BLaER1 (cell line): ENCODE data around the gene TRIM8.
A peak's percentile ranks its signal among the peaks of the same experiment; 100 is the strongest.

ENCODE experiments used
- H3K27ac ChIP-seq: shearing (Covaris generic); formaldehyde crosslinking; 2 replicates; pipeline ENCODE4 v1.8.1; 2022
- H3K27me3 ChIP-seq: shearing (Covaris generic); formaldehyde crosslinking; 2 replicates; pipeline ENCODE4 v1.8.1; 2022
- H3K36me3 ChIP-seq: shearing (Covaris generic); formaldehyde crosslinking; 2 replicates; pipeline ENCODE4 v1.8.1; 2022
- H3K4me1 ChIP-seq: shearing (Covaris generic); formaldehyde crosslinking; 2 replicates; pipeline ENCODE4 v1.8.1; 2022
- H3K4me2 ChIP-seq: shearing (Covaris generic); formaldehyde crosslinking; 2 replicates; pipeline ENCODE4 v1.8.1; 2022
- H3K4me3 ChIP-seq: shearing (Covaris generic); formaldehyde crosslinking; 2 replicates; pipeline ENCODE4 v1.8.1; 2022
- H3K9ac ChIP-seq: shearing (Covaris generic); formaldehyde crosslinking; 2 replicates; pipeline ENCODE4 v1.8.1; 2022
- H3K9me3 ChIP-seq: shearing (Covaris generic); formaldehyde crosslinking; 2 replicates; pipeline ENCODE4 v1.8.1; 2022
- H4K20me1 ChIP-seq: shearing (Covaris generic); formaldehyde crosslinking; 2 replicates; pipeline ENCODE4 v1.8.1; 2022
- Cebpa-rat ChIP-seq: shearing (Covaris generic); IDR thresholded peaks from 2 replicates; pipeline ENCODE4 v1.8.1; 2022

The TRIM8 gene

GRCh38 chr10:102601639-102602038, 42.6 kb upstream of the TRIM8 start:
- Histone ChIP-seq H3K4me2 (no peak overlapping the region), H3K4me1 (peaks cover 31% of the 10 kb centered on the region), H3K4me3 (no peak overlapping the region), H4K20me1 (no peaks in the 10 kb centered on the region), H3K27ac (no peak overlapping the region), H3K36me3 (peaks cover 99% of the 10 kb centered on the region), H3K9me3 (no peaks in the 10 kb centered on the region), H3K9ac (no peak overlapping the region), H3K27me3 (no peaks in the 10 kb centered on the region)
- TF ChIP-seq Cebpa-rat = no peak

GRCh38 chr10:102602272-102603045, 41.8 kb upstream of the TRIM8 start:
- H3K4me1 ChIP-seq = peaks cover 29% of the 10 kb centered on the region
- no peaks in the 10 kb centered on the region for H3K9me3 ChIP-seq
- no peak overlapping the region for H3K9ac ChIP-seq
- H3K27me3 ChIP-seq = no peaks in the 10 kb centered on the region
- no peak overlapping the region for H3K4me3 ChIP-seq
- peaks cover 94% of the 10 kb centered on the region for H3K36me3 ChIP-seq
- no peak for TF ChIP-seq Cebpa-rat
- no peak overlapping the region for H3K4me2 ChIP-seq
- no peaks in the 10 kb centered on the region for H4K20me1 ChIP-seq
- no peak overlapping the region for H3K27ac ChIP-seq

GRCh38 chr10:102603946-102604345, 40.3 kb upstream of the TRIM8 start:
- no peak overlapping the region for H3K27ac ChIP-seq
- TF ChIP-seq Cebpa-rat = no peak

GRCh38 chr10:102604439-102604841, 39.8 kb upstream of the TRIM8 start:
- Histone ChIP-seq H3K27ac (no peak overlapping the region), H3K4me1 (peaks cover 21% of the 10 kb centered on the region), H4K20me1 (no peaks in the 10 kb centered on the region), H3K4me3 (no peak overlapping the region), H3K4me2 (no peak overlapping the region), H3K9ac (no peak overlapping the region), H3K9me3 (no peaks in the 10 kb centered on the region), H3K36me3 (peaks cover 75% of the 10 kb centered on the region), H3K27me3 (no peaks in the 10 kb centered on the region)
- no peak for TF ChIP-seq Cebpa-rat

More at GRCh38 chr10:102603946-102604345, 40.3 kb upstream of the TRIM8 start:
- H3K27me3 ChIP-seq = no peaks in the 10 kb centered on the region
- peaks cover 26% of the 10 kb centered on the region for H3K4me1 ChIP-seq
- H3K9ac ChIP-seq = no peak overlapping the region
- no peaks in the 10 kb centered on the region for H4K20me1 ChIP-seq
- no peak overlapping the region for H3K4me3 ChIP-seq
- no peak overlapping the region for H3K4me2 ChIP-seq
- H3K36me3 ChIP-seq = peaks cover 80% of the 10 kb centered on the region
- H3K9me3 ChIP-seq = no peaks in the 10 kb centered on the region

- peaks cover 63% of the 10 kb centered on the region for H3K36me3 ChIP-seq
Measured at GRCh38 chr10:102605712-102606111, 38.6 kb upstream of the TRIM8 start.

GRCh38 chr10:102608487-102608886, 35.8 kb upstream of the TRIM8 start:
- Histone ChIP-seq H3K9ac (no peak overlapping the region), H3K27ac (no peak overlapping the region), H3K4me2 (no peak overlapping the region)

More at GRCh38 chr10:102605712-102606111, 38.6 kb upstream of the TRIM8 start:
- no peak for TF ChIP-seq Cebpa-rat
- H3K27ac ChIP-seq = no peak overlapping the region
- no peaks in the 10 kb centered on the region for H3K9me3 ChIP-seq
- no peaks in the 10 kb centered on the region for H3K27me3 ChIP-seq
- peaks cover 9% of the 10 kb centered on the region; the same call in 1 of the 2 replicates for H3K4me1 ChIP-seq
- no peaks in the 10 kb centered on the region for H4K20me1 ChIP-seq
- no peak overlapping the region for H3K4me2 ChIP-seq
- H3K9ac ChIP-seq = no peak overlapping the region
- no peak overlapping the region for H3K4me3 ChIP-seq

GRCh38 chr10:102610441-102610887, 33.8 kb upstream of the TRIM8 start:
- no peak for TF ChIP-seq Cebpa-rat
- Histone ChIP-seq H3K9me3 (no peaks in the 10 kb centered on the region), H3K4me3 (no peak overlapping the region), H3K4me2 (no peak overlapping the region), H3K9ac (no peak overlapping the region), H3K27me3 (no peaks in the 10 kb centered on the region), H4K20me1 (no peaks in the 10 kb centered on the region), H3K36me3 (peaks cover 37% of the 10 kb centered on the region), H3K4me1 (peaks cover 36% of the 10 kb centered on the region), H3K27ac (no peak overlapping the region)

More at GRCh38 chr10:102608487-102608886, 35.8 kb upstream of the TRIM8 start:
- Histone ChIP-seq H3K9me3 (no peaks in the 10 kb centered on the region), H3K27me3 (no peaks in the 10 kb centered on the region), H3K36me3 (peaks cover 43% of the 10 kb centered on the region), H3K4me3 (no peak overlapping the region), H3K4me1 (peaks cover 24% of the 10 kb centered on the region), H4K20me1 (no peaks in the 10 kb centered on the region)
- no peak for TF ChIP-seq Cebpa-rat

GRCh38 chr10:102611514-102612087, 32.7 kb upstream of the TRIM8 start:
- no peak overlapping the region for H3K27ac ChIP-seq
- peak overlapping the region; percentile 82 for H3K4me2 ChIP-seq
- H3K9ac ChIP-seq = no peak overlapping the region
- H3K27me3 ChIP-seq = no peaks in the 10 kb centered on the region
- H4K20me1 ChIP-seq = no peaks in the 10 kb centered on the region
- H3K4me3 ChIP-seq = no peak overlapping the region
- H3K4me1 ChIP-seq = peaks cover 45% of the 10 kb centered on the region
- H3K9me3 ChIP-seq = no peaks in the 10 kb centered on the region
- no peak for TF ChIP-seq Cebpa-rat
- H3K36me3 ChIP-seq = peaks cover 35% of the 10 kb centered on the region

GRCh38 chr10:102612964-102613275, 31.4 kb upstream of the TRIM8 start:
- Histone ChIP-seq H4K20me1 (no peaks in the 10 kb centered on the region), H3K36me3 (peaks cover 45% of the 10 kb centered on the region), H3K27ac (peak overlapping the region; percentile 73), H3K4me1 (peaks cover 46% of the 10 kb centered on the region), H3K4me3 (no peak overlapping the region), H3K4me2 (peak overlapping the region; percentile 82), H3K9me3 (no peaks in the 10 kb centered on the region), H3K27me3 (no peaks in the 10 kb centered on the region), H3K9ac (peak overlapping the region; percentile 56; the same call in 1 of the 2 replicates)
- no peak for TF ChIP-seq Cebpa-rat

- peak overlapping the region; percentile 56; the same call in 1 of the 2 replicates for H3K9ac ChIP-seq
- no peak for TF ChIP-seq Cebpa-rat
- no peak overlapping the region for H3K4me3 ChIP-seq
- H3K4me1 ChIP-seq = peaks cover 46% of the 10 kb centered on the region
- peaks cover 48% of the 10 kb centered on the region for H3K36me3 ChIP-seq
- H3K9me3 ChIP-seq = no peaks in the 10 kb centered on the region
- peak overlapping the region; percentile 73 for H3K27ac ChIP-seq
- H3K27me3 ChIP-seq = no peaks in the 10 kb centered on the region
- H4K20me1 ChIP-seq = no peaks in the 10 kb centered on the region
- H3K4me2 ChIP-seq = peak overlapping the region; percentile 82
Measured at GRCh38 chr10:102613286-102613685, 31.0 kb upstream of the TRIM8 start.
